SK-N-SH (cell line): Measurements from ENCODE around the gene TMEM63C. TPM values are rescaled to one million over a fixed set of nuclear protein-coding genes. Genes with fewer than 3 reads are reported as not detected.
A peak's percentile ranks its signal among the peaks of the same experiment; 100 is the strongest.

Source experiments
- CTCF ChIA-PET: fragments of 300-600, 350-600 bp; formaldehyde crosslinking; extraction: SDS; loops from one replicate; lab custom pipeline; 2021; lab: Yijun Ruan, JAX
- POLR2A ChIA-PET: fragments of 350-600 bp; sonication (Branson Sonifier 250); formaldehyde crosslinking; extraction: SDS; loops from one replicate; lab custom pipeline; 2020; ENCODE audit warnings: antibody characterized with exemption, inconsistent platforms; lab: Yijun Ruan, JAX
- DNase-seq: peaks from one replicate; pipeline ENCODE4 v3.0.0; 2012
- H2AFZ ChIP-seq: fragments of 200-600 bp; sonication (generic); 2 replicates; pipeline ENCODE4 v1.8.1; 2016; ENCODE audit warnings: antibody characterized with exemption, mild to moderate bottlenecking, low read depth
- H3F3A ChIP-seq: fragments of 200-600 bp; sonication (generic); replicated peaks from 2 replicates; pipeline ENCODE3; 2016; ENCODE audit warnings: antibody characterized with exemption, mild to moderate bottlenecking; ENCODE audit not compliant: insufficient read depth
- H3K27ac ChIP-seq, 2 experiments: fragments of 200-500 bp in 1 of 2; fragments of 200-600 bp in 1 of 2; sonication (Bioruptor generic) in 1 of 2; sonication (generic), shearing (Covaris generic) in 1 of 2; 2 replicates each; pipeline versions ENCODE4 v1.5.1 to v1.6.1; 2014 to 2016; ENCODE audit warnings: low read depth in 2 of 2, inconsistent platforms in 1 of 2, low read length in 1 of 2, mild to moderate bottlenecking in 1 of 2, mixed read lengths in 1 of 2
- H3K27me3 ChIP-seq: fragments of 200-600 bp; sonication (generic), shearing (Covaris generic); 2 replicates; pipeline ENCODE4 v1.6.1; 2016; ENCODE audit warnings: mixed run types; ENCODE audit not compliant: insufficient read depth
- H3K36me3 ChIP-seq, 2 experiments: fragments of 200-500 bp in 1 of 2; fragments of 200-600 bp in 1 of 2; sonication (Bioruptor generic) in 1 of 2; sonication (generic) in 1 of 2; replicated peaks in 1 of 2; 2 replicates each; pipeline versions ENCODE3 to v1.5.1; 2014 to 2016; ENCODE audit warnings: low read length in 1 of 2, mild to moderate bottlenecking in 1 of 2; ENCODE audit not compliant: insufficient read depth in 2 of 2, control insufficient read depth in 1 of 2
- H3K4me1 ChIP-seq, 2 experiments: fragments of 200-500 bp in 1 of 2; fragments of 200-600 bp in 1 of 2; sonication (Bioruptor generic) in 1 of 2; sonication (generic), shearing (Covaris generic) in 1 of 2; 2 replicates each; pipeline versions ENCODE4 v1.5.1 to v1.6.1; 2014 to 2016; ENCODE audit warnings: low read depth in 1 of 2, low read length in 1 of 2, mixed run types in 1 of 2; ENCODE audit not compliant: insufficient read depth in 2 of 2, control insufficient read depth in 1 of 2
- H3K4me2 ChIP-seq: fragments of 200-600 bp; sonication (generic), shearing (Covaris generic); 2 replicates; pipeline ENCODE4 v1.6.1; 2017; ENCODE audit warnings: mixed run types
- H3K4me3 ChIP-seq, 2 experiments: fragments of 200-500 bp in 1 of 2; fragments of 200-600 bp in 1 of 2; sonication (Bioruptor generic) in 1 of 2; sonication (generic), shearing (Covaris generic) in 1 of 2; 2 replicates each; pipeline versions ENCODE4 v1.5.1 to v1.8.1; 2014 to 2016; ENCODE audit warnings: low read depth in 2 of 2, inconsistent platforms in 1 of 2, low read length in 1 of 2, mild to moderate bottlenecking in 1 of 2, mixed read lengths in 1 of 2, moderate library complexity in 1 of 2
- H3K79me2 ChIP-seq: fragments of 200-600 bp; sonication (generic); 2 replicates; pipeline ENCODE4 v1.8.1; 2017; ENCODE audit warnings: mild to moderate bottlenecking; ENCODE audit not compliant: insufficient read depth
- H3K9ac ChIP-seq: fragments of 200-600 bp; sonication (generic); 2 replicates; pipeline ENCODE4 v1.6.1; 2017; ENCODE audit warnings: mixed run types
- H3K9me2 ChIP-seq: fragments of 200-600 bp; sonication (generic); 2 replicates; pipeline ENCODE4 v1.6.1; 2017; ENCODE audit warnings: mixed run types
- H3K9me3 ChIP-seq: fragments of 200-600 bp; sonication (generic); 2 replicates; pipeline ENCODE4 v1.6.1; 2017; ENCODE audit warnings: mixed run types, mild to moderate bottlenecking, moderate library complexity
- H4K20me1 ChIP-seq: fragments of 200-600 bp; sonication (generic); 2 replicates; pipeline ENCODE4 v1.6.1; 2017; ENCODE audit warnings: mild to moderate bottlenecking, mixed run types; ENCODE audit not compliant: insufficient read depth
- EP300 ChIP-seq, 2 experiments: IDR thresholded peaks; 2 replicates each; pipeline versions ENCODE4 v1.4.0 to v1.6.1; 2012; ENCODE audit warnings: borderline replicate concordance in 1 of 2, low read depth in 1 of 2, low read length in 1 of 2
- EZH2phosphoT487 ChIP-seq: fragments of 200-600 bp; sonication (generic); IDR thresholded peaks from 2 replicates; pipeline ENCODE4 v1.6.1; 2017; ENCODE audit warnings: low read depth, mixed run types, mild to moderate bottlenecking, antibody characterized with exemption, moderate library complexity, borderline replicate concordance
- FOSL2 ChIP-seq: IDR thresholded peaks from 2 replicates; pipeline ENCODE4 v1.4.0; 2012; ENCODE audit warnings: low read depth, mild to moderate bottlenecking, moderate library complexity, borderline replicate concordance
- MXI1 ChIP-seq: IDR thresholded peaks from 2 replicates; pipeline ENCODE4 v1.6.1; 2012; ENCODE audit warnings: mild to moderate bottlenecking, low read depth, low read length, improper control_type of control experiment
- NRF1 ChIP-seq: IDR thresholded peaks from 2 replicates; pipeline ENCODE4 v1.6.1; 2012; ENCODE audit warnings: low read depth, mild to moderate bottlenecking, low read length
- PBX3 ChIP-seq: IDR thresholded peaks from 2 replicates; pipeline ENCODE4; 2012
- RAD21 ChIP-seq: IDR thresholded peaks from 2 replicates; pipeline ENCODE4 v1.6.1; 2012; ENCODE audit warnings: mild to moderate bottlenecking, low read length
- SIN3A ChIP-seq: IDR thresholded peaks from 2 replicates; pipeline ENCODE4 v1.6.1; 2012; ENCODE audit warnings: low read depth, mild to moderate bottlenecking, low read length, moderate library complexity, borderline replicate concordance
- SMC3 ChIP-seq: IDR thresholded peaks from 2 replicates; pipeline ENCODE4 v1.6.1; 2012; ENCODE audit warnings: low read depth, low read length, improper control_type of control experiment
- TAF1 ChIP-seq: IDR thresholded peaks from 2 replicates; pipeline ENCODE4 v1.6.1; 2012; ENCODE audit warnings: low read depth, mild to moderate bottlenecking, low read length, moderate library complexity, borderline replicate concordance
- TCF12 ChIP-seq: IDR thresholded peaks from 2 replicates; pipeline ENCODE4 v1.4.0; 2012
- WGBS: methylation state at CpG from one replicate; pipeline ENCODE4 v1.1.6; 2017; ENCODE audit warnings: low lambda C conversion rate; 5-methylcytosine and 5-hydroxymethylcytosine counted together
- polyA plus RNA-seq, 3 experiments: library from polyadenylated mRNA; depleted of rRNA; stranded (reverse); fragments of >200 nt; gene quantifications; 2 replicates each; pipeline ENCODE4 v1.2.3, GENCODE V29; 2012
- TF ChIP-seq, protein P1 (sequence below): fragments of 200-600 bp; sonication (generic); IDR thresholded peaks from 2 replicates; pipeline ENCODE4 v1.6.1; 2017; ENCODE audit warnings: antibody characterized with exemption, mild to moderate bottlenecking, moderate library complexity

Gene TMEM63C
- polyA plus RNA-seq, 1 of the 3 experiments (the other 2 are of a cell fraction) = 0.25 TPM

DNA sequence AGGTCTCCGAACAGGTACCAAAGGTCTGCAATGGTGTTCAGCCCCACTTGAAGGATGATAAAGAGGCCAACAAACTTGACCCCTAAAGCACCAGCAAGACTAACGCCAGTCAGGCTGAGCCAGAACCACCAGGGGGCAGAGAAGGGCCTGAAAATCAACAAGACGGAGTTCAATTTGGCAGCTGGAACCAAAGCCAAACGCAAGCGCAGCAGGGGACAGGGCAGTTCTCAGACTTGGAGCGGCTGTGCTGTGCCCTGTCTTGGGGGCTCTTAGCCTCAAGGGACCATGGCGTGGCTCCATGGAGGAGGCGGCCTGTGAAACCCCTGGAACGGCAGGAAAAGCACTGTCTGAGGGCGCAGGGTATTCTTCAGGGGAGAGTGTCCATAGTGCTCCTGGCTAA lies 119.5 kb downstream of the TMEM63C start:
- CTCF ChIA-PET = interaction anchor here (0.5 to 7.3 kb wide), 37 partner anchors 8 to 428 kb away, joined by 3 to 143 read pairs (median 4); partner anchors contain the start of genes AHSA1, GSTZ1, POMT2 and SAMD15
- no peak overlapping the region; a peak in 1 of 4 replicates for H3K4me3 ChIP-seq
- no peaks in the 10 kb centered on the region for H3K27me3 ChIP-seq
- no peaks in the 10 kb centered on the region for H3K79me2 ChIP-seq
- H3K27ac ChIP-seq = no peak overlapping the region
- peak; percentile 74 for TF ChIP-seq SMC3
- TF ChIP-seq NRF1 = no peak
- TF ChIP-seq, protein P1, sequence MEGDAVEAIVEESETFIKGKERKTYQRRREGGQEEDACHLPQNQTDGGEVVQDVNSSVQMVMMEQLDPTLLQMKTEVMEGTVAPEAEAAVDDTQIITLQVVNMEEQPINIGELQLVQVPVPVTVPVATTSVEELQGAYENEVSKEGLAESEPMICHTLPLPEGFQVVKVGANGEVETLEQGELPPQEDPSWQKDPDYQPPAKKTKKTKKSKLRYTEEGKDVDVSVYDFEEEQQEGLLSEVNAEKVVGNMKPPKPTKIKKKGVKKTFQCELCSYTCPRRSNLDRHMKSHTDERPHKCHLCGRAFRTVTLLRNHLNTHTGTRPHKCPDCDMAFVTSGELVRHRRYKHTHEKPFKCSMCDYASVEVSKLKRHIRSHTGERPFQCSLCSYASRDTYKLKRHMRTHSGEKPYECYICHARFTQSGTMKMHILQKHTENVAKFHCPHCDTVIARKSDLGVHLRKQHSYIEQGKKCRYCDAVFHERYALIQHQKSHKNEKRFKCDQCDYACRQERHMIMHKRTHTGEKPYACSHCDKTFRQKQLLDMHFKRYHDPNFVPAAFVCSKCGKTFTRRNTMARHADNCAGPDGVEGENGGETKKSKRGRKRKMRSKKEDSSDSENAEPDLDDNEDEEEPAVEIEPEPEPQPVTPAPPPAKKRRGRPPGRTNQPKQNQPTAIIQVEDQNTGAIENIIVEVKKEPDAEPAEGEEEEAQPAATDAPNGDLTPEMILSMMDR = peak; percentile 81
- peak; percentile 76 for TF ChIP-seq RAD21
- TF ChIP-seq, all 33 proteins: peak for 3
- WGBS = 44% methylated on average over 5 of the region's 10 CpGs
- no peak overlapping the region for H3K9ac ChIP-seq
- POLR2A ChIA-PET = no interaction called here
- peaks cover 3% of the 10 kb centered on the region for H4K20me1 ChIP-seq
- peaks cover under 1 to 19% of the 10 kb centered on the region in 2 experiments; a peak in 3 of 4 replicates for H3K4me1 ChIP-seq
- no peaks in the 10 kb centered on the region for H3K9me2 ChIP-seq
- no peak overlapping the region for H3K4me2 ChIP-seq
- peak; percentile 65 for DNase-seq
- H3F3A ChIP-seq = peaks cover 14% of the 10 kb centered on the region
- peaks cover 0 to 69% of the 10 kb centered on the region in 2 experiments for H3K36me3 ChIP-seq
- no peaks in the 10 kb centered on the region for H3K9me3 ChIP-seq
- H2AFZ ChIP-seq = no peak overlapping the region

- Histone ChIP-seq H3K4me2 (peak overlapping the region; percentile 56), H3K9me3 (no peaks in the 10 kb centered on the region), H2AFZ (no peak overlapping the region), H3K27ac (peak overlapping the region; percentile 40 to 87; a peak in 3 of 4 replicates), H4K20me1 (peaks cover 3% of the 10 kb centered on the region), H3K4me3 (no peak overlapping the region), H3F3A (peaks cover 24% of the 10 kb centered on the region), H3K4me1 (peaks cover 11 to 31% of the 10 kb centered on the region in 2 experiments), H3K9ac (no peak overlapping the region), H3K36me3 (peaks cover 0 to 52% of the 10 kb centered on the region in 2 experiments), H3K27me3 (no peaks in the 10 kb centered on the region), H3K9me2 (no peaks in the 10 kb centered on the region), H3K79me2 (no peaks in the 10 kb centered on the region)
- POLR2A ChIA-PET = no interaction called here
- TF ChIP-seq PBX3 (peak; percentile 80), EZH2phosphoT487 (no peak), MXI1 (no peak), EP300 (IDR thresholded peaks at IDR 0.05; ENCODE audit: borderline replicate concordance in 1 of 2, low read depth in 1 of 2, low read length in 1 of 2) (peak in 1 of 2 experiments; percentile 8; a peak in 1 of 4 replicates), FOSL2 (peak; percentile 38; the same call in 1 of the 2 replicates), TCF12 (peak; percentile 76), SIN3A (no peak), TAF1 (no peak)
- WGBS = 81% methylated on average over 5 of the region's 5 CpGs
- CTCF ChIA-PET = interaction anchor here (1.3 to 7.3 kb wide), 5 partner anchors 11 to 151 kb away, joined by 3 to 143 read pairs (median 19); no protein-coding TSS in a partner anchor
- no peak for DNase-seq
Measured at GRCh38 chr14:77302926-77303325, 121.3 kb downstream of the TMEM63C start.
